22Rv1 (cell line): ENCODE results near the gene RNF220.

Experiments used
- CTCF ChIP-seq: fragments of 450-650 bp; IDR thresholded peaks from 2 replicates; pipeline ENCODE4 v1.5.1; 2017; ENCODE audit warnings: mild to moderate bottlenecking
- ZFX ChIP-seq: fragments of 450-650 bp; IDR thresholded peaks from 2 replicates; pipeline ENCODE4 v1.6.1; 2017; ENCODE audit warnings: antibody characterized with exemption, borderline replicate concordance

GRCh38 chr1:44545961-44546360, 140.9 kb downstream of the RNF220 start:
- TF ChIP-seq CTCF = no peak
- TF ChIP-seq ZFX = no peak
